ENCODE data around the gene DHRS1.
"Not testable (repeated sequence)": the region's sequence is repeated elsewhere in the genome, so short reads cannot be mapped to it uniquely, and the experiment has no call there.

Gene DHRS1

DNA sequence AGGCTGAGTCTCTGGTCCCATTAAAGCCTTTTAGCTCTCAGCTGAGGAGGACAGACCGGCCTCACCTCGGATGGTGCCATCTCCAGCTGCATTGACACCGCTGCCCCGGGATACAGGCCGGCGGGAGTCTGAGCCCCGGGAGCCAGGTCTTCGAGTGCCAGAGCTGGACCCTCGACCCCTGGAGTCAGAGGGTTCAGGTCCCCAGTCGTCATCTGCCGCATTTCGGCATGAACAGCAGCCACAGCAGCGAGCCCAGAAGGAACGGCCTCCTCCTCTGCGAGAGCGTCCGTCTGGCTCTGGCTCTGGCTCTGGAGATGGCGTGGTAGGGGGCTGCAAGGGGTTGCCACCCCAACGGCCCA, 37.6 kb downstream of the DHRS1 start:
- DNase-seq = no peak

DNA sequence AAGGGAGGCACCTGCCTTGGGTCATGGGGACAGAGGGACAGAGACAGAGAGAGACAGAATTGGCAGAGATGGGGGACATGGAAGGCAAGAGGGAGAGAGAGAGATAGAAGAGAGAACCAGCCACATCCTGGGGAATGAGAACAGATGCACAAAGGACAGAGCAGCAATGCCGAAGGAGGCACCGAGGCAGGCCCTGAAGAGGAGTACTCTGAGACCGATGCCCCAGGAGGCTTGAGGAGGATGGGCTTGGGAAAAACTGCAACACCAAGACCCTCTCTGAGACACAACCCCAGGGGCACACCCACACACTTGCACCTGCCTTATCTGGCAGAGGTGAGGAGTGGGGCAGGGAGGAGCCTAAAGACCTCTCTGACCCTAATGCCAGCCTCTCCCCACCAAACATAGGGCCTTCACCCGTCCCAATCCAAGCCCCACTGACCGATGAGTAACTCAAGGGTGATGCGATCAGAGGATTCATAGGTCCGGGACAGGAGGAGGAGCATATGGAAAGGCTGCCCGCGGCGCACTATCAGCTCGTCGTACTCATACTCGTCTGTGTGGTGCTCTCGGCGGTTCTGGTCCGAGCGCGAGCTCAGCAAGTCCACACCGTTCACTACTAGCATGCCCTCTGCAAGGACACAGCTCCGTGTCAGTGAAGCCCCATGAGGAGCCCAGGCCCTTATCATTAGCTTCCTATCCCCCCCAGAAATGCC, 38.2 kb downstream of the DHRS1 start:
- DNase-seq = no peak

DNA sequence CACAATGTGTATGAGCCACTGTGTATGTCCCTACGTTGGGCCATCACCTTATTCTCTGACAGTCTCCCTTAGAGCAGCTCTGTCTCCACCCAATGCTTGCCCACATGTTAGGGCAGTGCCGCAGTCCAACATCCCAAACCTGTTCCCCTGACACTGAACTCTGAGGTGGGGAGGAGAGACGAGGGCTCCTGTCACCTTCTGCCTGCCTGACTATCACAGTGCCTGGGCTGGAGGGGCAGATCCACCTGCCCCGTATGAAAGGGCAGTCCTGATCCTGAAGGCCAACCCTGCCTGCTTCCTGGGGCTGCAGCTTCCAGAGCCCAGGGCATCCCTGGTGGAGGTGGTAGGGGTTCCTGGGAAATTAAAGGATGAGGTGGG, 38.8 kb downstream of the DHRS1 start:
- no peak for DNase-seq

DNA sequence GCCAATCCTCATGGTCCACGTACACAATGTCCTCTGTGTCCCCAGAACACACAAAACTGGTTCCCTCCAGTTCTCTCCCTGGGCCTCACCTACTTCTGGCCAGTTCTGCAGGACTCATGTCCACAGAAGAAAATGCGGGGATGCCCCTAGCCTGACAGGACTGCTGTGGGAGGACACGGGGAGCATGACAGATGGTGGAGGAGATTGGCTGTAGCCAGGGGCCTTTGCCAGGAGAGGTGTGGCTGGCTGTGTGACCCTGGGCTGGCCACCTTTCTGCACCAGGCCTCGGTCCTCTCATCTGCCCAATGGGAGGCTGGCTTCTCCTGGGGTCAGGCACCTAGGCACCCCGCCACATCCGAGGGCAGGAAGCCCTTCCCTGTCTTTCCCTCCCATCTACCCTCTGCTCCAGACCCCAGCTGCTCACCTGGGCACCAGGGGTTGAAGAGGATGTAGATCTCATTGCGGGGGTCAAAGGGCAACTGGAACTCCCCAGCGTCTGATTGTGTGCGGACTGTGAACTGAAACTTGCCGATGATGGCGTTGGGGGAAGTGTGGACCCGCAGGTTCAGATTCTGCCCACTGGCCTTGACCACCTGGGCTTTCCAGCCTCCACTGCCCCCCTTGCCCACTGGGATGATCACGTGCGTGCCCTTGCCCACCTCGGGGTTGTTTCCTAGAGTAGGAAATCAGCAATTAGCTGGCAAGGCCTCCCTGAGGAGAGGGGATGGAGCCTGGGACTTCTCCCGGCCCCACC, 39.4 kb downstream of the DHRS1 start:
- DNase-seq = no peak

- DNase-seq = no peak
Measured at GRCh38 chr14:24259282-24260025, 40.1 kb downstream of the DHRS1 start.

DNA sequence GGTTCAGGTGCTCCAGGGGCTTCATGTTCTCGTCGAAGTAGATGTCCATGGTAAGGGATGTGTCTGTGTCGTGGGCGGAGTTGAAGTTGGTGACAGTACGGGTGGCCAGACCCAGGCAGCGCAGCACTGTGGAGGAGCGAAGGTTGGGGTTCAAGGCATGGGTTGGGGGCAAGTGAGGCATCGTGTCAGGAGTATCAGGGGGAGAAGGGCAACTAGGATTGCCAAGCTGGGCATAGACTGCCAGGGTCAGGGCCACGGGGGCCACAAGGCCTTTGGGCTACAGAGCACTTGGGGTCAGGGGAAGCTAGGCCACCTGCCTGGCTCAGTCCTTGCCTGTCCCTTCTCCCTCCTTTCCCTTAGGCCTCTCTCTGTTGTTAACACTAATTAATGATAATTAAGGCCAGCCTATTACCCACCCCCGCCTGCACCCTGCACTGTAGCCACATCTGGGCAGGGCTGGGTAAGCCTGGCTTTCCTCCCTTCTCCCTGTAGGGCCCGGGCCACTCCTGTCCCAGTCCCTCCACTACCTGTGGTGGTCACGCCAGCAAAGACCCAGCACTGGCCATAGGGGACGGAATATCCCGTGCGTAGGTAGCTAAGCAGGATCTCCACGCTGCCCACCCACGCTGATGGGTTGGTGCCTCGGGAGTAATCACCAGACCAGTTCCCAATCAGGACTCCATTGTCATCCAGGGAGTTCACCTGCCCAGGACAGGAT, 40.9 kb downstream of the DHRS1 start:
- no peak for DNase-seq

GRCh38 chr14:24258119-24258518, 41.5 kb downstream of the DHRS1 start:
- DNase-seq = no peak

- DNase-seq = no peak
Measured at GRCh38 chr14:24256960-24257359, 42.6 kb downstream of the DHRS1 start.

- DNase-seq = no peak
Measured at GRCh38 chr14:24255931-24256711, 43.5 kb downstream of the DHRS1 start.

DNA sequence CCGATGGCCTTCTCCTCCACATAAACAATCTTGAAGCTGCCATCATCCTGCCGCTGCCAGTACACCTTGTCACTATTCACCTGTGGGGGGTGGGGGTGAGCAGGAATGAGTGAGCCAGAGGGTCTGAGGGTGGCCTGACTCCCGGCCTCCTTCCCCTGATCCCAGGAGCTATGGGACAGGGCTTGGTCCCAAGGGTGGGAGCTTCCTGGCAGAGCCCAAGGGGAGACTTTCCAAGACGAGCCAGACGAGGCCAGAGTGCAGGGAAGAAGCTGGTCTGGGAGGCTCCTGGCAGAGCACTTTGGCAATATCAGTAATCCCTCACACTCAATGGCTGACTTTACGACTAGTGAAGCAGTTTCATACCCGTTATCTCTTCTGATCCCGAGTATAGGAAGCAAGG, 44.1 kb downstream of the DHRS1 start:
- DNase-seq = no peak

DNA sequence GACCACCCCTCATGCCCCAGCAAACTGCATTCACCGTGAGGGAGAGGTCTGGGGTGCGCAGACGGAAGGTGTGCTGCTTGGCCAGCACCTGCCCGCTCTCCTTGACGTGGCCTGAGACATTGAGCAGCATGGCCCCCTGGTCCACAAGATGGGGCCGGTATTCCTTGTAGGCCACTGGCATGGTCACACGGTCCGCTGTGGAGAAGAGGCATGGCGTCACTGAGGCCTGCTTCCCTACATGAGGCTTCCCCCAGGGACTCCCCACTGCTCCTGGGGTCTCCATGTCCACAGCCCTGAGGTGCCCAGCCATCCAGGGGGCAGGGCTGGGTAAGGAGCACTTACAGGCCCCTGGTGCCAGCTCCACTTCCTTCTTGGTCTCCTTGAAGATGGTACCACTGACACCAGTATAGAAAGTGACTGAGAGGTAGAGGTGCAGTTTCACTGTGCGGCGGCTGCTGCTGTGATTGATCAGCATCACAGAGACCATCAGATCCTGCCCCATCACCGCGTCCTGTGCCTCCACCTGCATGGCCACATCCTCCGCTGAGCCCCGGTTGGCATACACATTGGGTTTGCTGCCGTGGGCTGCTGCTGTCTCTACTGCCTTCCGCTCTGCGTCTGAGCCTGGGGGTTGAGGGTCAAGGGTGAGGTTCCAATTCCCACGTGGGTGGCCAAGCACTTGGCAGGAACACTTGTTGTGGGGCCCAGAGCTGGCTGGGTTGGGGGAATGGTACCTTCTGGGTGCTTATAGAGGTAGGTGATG, 44.8 kb downstream of the DHRS1 start:
- DNase-seq = no peak

DNA sequence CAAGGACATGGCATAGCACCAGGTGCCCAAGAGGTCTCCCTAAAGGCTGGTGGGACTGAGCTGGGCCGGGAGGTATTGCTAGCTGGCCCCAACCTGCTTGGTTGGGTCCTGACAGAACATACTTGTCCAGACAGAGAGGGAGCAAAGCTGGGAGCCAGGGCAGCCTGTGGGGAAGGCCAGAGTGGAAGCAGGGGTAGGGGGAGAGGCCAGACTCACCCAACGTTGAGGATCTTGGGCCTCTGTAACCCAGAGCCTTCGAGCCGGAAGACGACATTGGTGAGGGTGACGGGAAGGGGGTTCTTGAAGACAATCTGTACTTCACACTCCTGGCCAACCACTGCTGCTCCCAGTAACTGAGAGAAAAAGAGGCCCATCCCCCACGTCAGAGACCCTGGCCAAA, 45.6 kb downstream of the DHRS1 start:
- DNase-seq = no peak

DNA sequence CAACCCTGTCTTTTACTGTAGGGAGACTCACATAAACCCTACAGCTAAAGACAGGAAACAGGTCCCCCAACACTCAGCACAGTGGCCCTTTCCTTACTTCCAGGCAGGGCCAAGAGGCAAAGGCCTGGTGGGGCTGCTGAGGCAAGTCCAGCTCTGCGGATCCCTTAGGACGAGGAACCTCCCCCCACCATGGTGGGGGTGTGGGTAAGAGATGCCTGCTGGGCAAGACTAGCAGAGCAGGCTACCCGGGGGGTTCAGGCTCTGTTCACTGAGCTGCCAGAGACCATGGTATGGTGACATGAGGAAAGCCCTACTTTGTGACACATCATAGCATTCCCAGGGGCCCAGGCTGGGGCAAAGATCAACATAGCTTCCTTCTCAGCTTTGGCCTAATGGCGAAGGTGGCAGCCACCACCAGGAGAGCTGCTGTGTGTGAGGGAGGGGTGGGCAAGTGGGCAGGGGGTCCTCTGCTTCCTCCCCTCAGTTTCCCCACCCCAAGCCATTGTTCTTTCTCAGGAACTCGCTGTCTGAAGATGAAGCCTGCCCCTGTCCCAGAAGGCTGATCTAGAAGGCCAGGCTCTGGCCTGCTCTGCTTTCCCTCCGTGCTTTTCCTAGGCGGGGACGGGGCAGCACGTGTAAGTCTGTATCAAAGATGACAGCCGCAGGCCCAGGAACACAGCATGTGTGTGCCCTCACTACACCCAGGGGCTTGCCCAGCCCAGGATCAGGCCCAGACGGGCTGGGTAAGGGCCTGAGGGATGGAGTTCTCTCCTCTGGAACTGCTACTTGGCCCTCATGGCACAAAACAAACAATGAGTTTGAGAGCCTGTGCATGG, 47.1 kb downstream of the DHRS1 start:
- DNase-seq = no peak

DNA sequence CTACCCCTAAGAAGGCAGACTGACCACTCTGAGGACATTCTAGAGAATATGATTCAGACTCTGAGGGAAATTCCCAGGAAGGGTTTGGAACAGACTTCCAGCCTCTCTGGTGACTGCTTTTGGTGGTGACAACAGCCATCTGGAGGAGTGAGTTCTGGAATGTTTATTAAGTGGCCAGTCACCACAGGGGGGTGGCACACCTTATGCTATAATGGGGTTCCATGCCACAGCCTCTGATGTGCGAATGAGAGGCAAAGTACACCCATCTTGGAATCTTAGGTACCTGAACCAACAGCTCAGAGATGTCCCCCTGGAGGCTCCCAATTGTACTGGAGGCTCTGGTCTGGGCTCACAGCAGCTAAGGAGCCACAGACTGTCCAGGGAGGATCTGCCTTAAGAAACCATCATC, 47.7 kb downstream of the DHRS1 start:
- DNase-seq = no peak

DNA sequence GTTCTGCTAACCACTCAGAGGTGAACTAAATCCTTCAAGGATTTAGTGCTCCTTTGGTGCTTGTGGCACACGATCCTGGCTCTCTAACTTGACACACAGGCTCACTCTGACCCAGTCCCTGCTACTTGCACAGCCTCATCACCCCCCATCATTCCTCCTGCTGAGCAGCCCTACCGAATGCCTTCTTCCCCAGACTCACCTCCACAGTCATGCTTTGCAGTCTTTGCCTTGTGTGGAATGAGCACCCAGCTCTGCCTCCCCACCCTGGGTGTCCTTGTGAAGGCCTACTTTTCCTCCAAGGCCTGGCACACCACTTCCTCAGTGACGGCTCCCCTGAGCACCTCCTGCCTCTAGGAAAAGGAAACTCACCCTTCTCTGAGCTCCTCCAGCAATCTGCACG, 49.2 kb downstream of the DHRS1 start:
- DNase-seq = no peak

DNA sequence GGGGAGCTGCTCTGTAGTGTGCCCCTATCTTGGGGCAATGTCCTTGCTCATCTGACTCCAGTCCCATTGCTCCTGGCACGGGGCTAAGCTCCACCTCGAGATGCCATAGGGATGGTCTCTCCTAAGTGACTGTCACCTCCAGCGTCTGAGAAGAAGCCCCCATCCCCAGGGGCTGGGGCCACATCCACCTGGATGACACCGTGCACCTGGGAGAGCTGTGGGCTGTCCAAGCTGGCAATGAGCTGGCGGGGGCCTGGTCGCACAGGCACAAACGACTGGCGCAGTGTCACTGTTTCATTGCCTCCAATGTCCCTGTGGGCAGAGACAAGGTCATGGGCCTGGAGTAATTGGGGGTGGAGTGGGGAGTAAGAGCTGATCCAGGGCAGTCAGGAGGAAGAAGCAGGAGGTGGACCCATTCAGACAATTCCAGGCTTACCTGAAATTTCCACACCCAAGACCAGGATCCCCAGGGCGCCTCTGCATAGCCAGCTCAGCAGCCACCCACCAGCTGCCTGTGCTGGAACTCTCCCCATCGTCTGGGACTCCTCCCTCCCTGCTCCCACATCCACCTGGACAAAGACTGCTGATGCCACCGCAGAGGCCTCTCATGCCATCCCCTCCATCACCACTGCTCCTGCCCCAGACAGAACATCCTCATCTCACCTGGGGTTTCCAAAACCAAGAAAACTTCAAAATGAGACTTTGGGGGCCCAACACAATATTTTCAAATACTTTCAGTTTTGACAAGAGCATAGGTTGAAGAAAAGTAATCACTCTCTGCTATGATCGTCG, 50.2 kb downstream of the DHRS1 start:
- DNase-seq = no peak

DNA sequence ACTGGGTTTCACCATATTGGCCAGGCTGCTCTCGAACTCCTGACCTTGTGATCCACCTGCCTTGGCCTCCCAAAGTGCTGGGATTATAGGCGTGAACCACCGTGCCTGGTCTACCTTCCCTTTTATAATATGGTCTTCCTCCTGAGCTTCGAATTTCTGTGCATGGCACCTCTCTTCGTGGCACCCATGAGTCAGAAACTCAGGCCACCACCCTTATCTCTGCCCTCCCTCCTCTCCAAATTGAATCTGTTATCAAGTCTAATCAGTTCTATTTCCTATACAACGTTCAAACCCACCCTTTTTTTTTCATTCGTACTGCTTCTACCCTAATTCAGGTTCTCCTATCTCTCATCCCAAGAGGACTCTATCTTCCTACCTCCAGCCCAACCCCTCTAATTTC, 52.2 kb downstream of the DHRS1 start:
- no peak for DNase-seq

GRCh38 chr14:24246765-24247212, 52.8 kb downstream of the DHRS1 start:
- no peak for DNase-seq

- DNase-seq = not testable (repeated sequence)
Measured at GRCh38 chr14:24245350-24245749, 54.2 kb downstream of the DHRS1 start.

- DNase-seq = no peak
Measured at GRCh38 chr14:24243336-24243836, 56.2 kb downstream of the DHRS1 start.

Data from stimulated activated CD4-positive, alpha-beta T cell treated with anti-CD3 and anti-CD28 coated beads, Interleukin-2, amount 100 ng/mL, for 48 hours (primary cell).